ENCODE measurements around the gene SPRR5. TPM values are rescaled to one million over a fixed set of nuclear protein-coding genes. Genes with fewer than 3 reads are reported as not detected.

The SPRR5 gene, protein sequence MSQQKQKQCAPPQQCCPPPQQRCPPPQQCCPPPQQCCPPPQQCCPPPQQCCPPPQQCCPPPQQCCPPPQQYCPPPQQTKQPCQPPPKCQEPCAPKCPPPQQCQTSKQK
- not detected in 2 replicates for total RNA-seq

DNA sequence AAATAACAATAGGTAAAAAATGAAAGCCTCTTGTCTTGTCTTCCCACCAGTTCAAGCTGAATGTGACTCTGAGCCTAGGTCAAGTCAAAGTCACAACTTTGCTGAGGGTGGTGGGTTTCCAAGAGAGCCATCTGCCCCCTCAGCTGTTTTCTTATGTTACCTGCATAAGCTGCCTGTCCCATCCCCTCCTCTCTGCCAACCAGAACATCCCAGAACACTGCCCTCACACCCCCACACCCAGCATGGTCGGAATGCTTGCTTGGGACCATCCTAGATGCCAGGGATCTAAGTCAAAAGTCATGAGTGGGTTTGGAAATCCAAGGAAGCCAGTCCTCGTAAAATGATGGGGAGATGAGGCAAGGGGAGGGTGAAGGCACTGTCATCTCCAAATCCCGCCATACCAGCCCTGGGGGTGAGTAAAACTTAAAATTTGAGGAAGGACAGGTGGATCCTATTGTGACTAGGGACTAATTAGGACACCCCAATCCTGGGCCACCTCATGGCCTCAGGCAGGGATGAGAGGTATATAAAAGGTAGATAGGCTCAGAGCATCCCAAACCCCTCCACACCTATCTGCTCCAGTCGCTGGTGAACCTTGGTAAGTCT, at the start of gene SPRR5:
TSS of gene SPRR5 (plus strand) at position 556 of the 606 bp plus-strand sequence. CDS start 1,349 bp downstream, outside the sequence.

DNA sequence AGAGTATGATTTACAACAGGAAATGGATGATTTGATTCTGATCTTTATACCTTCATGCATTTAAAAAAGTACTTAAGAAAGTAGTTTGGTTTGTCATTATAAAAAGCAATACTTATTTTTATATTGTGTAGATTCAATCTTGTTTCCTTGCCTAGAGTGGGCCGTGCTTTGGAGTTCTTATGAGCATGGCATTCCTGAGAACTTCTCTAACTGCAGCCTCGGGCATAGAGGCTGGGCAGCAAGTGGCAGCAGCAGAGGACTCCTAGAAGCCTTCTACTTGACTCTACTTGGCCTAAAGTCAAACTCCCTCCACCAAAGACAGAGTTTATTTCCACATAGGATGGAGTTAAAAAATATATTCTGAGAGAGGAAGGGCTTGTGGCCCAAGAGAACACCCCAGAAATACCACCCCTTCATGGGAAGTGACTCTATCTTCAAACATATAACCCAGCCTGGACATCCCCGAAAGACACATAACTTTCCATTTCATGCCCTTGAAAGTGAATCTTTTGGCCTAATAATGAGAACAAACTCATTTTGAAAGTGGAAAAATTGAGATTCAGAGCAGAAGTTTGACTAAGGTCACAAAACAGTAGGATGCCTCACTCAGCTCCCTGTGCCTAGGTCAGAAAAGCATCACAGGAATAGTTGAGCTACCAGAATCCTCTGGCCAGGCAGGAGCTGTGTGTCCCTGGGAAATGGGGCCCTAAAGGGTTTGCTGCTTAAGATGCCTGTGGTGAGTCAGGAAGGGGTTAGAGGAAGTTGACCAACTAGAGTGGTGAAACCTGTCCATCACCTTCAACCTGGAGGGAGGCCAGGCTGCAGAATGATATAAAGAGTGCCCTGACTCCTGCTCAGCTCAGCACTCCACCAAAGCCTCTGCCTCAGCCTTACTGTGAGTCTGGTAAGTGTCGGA, 39.1 kb upstream of the SPRR5 start, which contains the start of gene IVL:
TSS of gene IVL (plus strand) at position 861 of the 916 bp plus-strand sequence. CDS start 1,252 bp downstream, outside the sequence.

DNA sequence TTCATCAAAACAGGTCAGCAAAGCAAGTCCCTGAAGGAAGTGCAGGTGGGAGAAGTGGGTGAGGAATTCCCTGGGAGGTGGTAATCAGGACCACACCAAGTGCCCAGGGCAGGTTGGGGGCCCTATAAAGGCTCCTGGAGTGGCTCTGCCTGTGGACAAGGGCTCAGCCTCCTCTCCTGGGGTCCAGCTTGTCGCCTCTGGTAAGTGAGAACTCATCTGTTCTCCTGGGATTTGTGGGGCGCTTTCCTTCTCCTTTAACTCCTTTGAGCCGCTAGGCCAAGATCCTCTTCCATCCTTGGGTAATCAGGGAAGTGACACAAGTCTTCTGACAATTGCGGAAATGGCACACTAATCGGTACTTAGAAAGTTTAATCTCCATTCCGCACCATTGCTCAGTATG, 23.5 kb downstream of the SPRR5 start, which contains the start of gene SPRR4:
TSS of gene SPRR4 (plus strand) at position 154 of the 400 bp plus-strand sequence. CDS start 1,243 bp downstream, outside the sequence.

DNA sequence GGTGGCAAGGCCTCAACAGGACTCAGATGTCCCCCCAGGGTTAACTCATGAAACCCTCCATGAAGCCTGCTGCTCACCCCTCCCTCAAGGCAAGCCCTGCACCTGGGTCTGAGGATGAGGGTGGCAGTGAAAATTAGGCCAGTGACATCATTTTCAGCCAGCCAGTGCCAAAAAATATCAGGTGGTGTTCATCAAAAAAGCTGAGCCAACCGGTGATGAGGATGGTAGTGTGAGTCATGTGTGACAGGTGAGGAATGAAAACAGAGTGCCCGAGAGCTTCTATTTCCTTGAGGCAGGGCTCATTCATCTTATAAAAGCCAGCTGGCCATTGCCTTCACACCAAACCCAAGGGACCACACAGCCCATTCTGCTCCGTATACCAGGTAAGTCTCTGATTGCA, 36.7 kb downstream of the SPRR5 start, which contains the start of gene SPRR1A:
TSS of gene SPRR1A (plus strand) at position 339 of the 400 bp plus-strand sequence. CDS start 1,150 bp downstream, outside the sequence.

Other genes with a start within 250 kb of the SPRR5 start
- gene LCE2A, start 248.9 kb upstream of the SPRR5 start, total RNA-seq = not detected in 2 replicates
- not detected in 2 replicates for gene LCE4A, start 239.0 kb upstream of the SPRR5 start, total RNA-seq
- not detected in 2 replicates for gene KPRP, start 189.2 kb upstream of the SPRR5 start, total RNA-seq
- gene LCE1F, start 172.1 kb upstream of the SPRR5 start, total RNA-seq = not detected in 2 replicates
- not detected in 2 replicates for gene LCE1E, start 160.9 kb upstream of the SPRR5 start, total RNA-seq
- not detected in 2 replicates for gene LCE1D, start 150.5 kb upstream of the SPRR5 start, total RNA-seq
- gene LCE1C, start 140.6 kb upstream of the SPRR5 start, total RNA-seq = not detected in 2 replicates
- not detected in 2 replicates for gene LCE1B, start 135.2 kb upstream of the SPRR5 start, total RNA-seq
- gene LCE1A, start 119.7 kb upstream of the SPRR5 start, total RNA-seq = not detected in 2 replicates
- not detected in 2 replicates for gene LCE6A, start 104.3 kb upstream of the SPRR5 start, total RNA-seq
- not detected in 2 replicates for gene LCE7A, start 87.2 kb upstream of the SPRR5 start, total RNA-seq
- not detected in 2 replicates for gene SMCP, start 68.9 kb upstream of the SPRR5 start, total RNA-seq
- not detected in 2 replicates for gene IVL, start 38.7 kb upstream of the SPRR5 start, total RNA-seq
- not detected in 2 replicates for gene SPRR4, start 23.4 kb downstream of the SPRR5 start, total RNA-seq
- gene SPRR1A, start 36.9 kb downstream of the SPRR5 start, total RNA-seq = not detected in 2 replicates
- not detected in 2 replicates for gene SPRR3, start 54.5 kb downstream of the SPRR5 start, total RNA-seq
- gene SPRR1B, start 84.0 kb downstream of the SPRR5 start, total RNA-seq = not detected in 2 replicates
- not detected in 2 replicates for gene SPRR2D, start 93.9 kb downstream of the SPRR5 start, total RNA-seq
- not detected in 2 replicates for gene SPRR2A, start 110.3 kb downstream of the SPRR5 start, total RNA-seq
- gene SPRR2B, start 124.4 kb downstream of the SPRR5 start, total RNA-seq = not detected in 2 replicates
- gene SPRR2E, start 147.3 kb downstream of the SPRR5 start, total RNA-seq = not detected in 2 replicates
- not detected in 2 replicates for gene SPRR2F, start 166.3 kb downstream of the SPRR5 start, total RNA-seq
- gene SPRR2G, start 203.7 kb downstream of the SPRR5 start, total RNA-seq = not detected in 2 replicates